Right lobe of liver (tissue), 4 donors: ENCODE data around the gene SCUBE1.

ENCODE experiments used
- POLR2A ChIP-seq: fragments of 450-650 bp; IDR thresholded peaks from one replicate; pipeline ENCODE4 v1.6.1; 2017; ENCODE audit warnings: antibody characterized with exemption, mild to moderate bottlenecking
- TF ChIP-seq, protein P1 (sequence below), 4 donors: fragments of 200-600 bp in 3 of 4; fragments of 450-650 bp in 1 of 4; IDR thresholded peaks; one replicate each; pipeline versions ENCODE4 v1.5.1 to v1.8.0; 2016 to 2022; ENCODE audit warnings: antibody characterized with exemption in 4 of 4, mild to moderate bottlenecking in 2 of 4
- donor health status: DM: no; HTN: no; CAD: no.
- donor health status: DM: no; HTN: no; CAD: no.
- donor health status: DM: no; HTN: yes; CAD: no.

DNA sequence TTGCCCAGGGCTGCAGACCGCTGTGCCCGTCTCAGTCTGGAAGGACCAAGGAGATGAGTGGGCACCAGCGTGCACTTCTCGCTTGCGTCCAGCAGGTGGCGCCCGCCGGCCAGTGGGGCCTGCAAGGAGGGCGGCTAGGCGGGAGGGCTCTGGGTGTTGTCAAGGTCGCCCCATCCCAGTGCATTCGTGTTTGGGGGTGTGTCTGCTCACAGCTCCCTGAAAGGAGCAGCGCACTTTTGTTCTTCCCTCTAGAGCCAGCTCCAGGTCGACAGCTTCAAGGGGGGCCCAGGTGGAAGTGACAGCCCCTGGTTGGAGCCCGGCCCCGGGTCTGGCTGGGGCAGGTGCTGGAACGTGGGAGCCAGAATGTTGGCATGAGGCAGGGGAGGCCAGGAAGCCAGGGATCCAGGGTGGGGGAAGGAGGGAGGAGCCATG, 45.3 kb upstream of the SCUBE1 start:
- no peak for TF ChIP-seq POLR2A
- TF ChIP-seq, protein P1, sequence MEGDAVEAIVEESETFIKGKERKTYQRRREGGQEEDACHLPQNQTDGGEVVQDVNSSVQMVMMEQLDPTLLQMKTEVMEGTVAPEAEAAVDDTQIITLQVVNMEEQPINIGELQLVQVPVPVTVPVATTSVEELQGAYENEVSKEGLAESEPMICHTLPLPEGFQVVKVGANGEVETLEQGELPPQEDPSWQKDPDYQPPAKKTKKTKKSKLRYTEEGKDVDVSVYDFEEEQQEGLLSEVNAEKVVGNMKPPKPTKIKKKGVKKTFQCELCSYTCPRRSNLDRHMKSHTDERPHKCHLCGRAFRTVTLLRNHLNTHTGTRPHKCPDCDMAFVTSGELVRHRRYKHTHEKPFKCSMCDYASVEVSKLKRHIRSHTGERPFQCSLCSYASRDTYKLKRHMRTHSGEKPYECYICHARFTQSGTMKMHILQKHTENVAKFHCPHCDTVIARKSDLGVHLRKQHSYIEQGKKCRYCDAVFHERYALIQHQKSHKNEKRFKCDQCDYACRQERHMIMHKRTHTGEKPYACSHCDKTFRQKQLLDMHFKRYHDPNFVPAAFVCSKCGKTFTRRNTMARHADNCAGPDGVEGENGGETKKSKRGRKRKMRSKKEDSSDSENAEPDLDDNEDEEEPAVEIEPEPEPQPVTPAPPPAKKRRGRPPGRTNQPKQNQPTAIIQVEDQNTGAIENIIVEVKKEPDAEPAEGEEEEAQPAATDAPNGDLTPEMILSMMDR (IDR thresholded peaks at IDR 0.05) = peak; percentile 95 to 100 (median 98)
